ENCODE results near the gene CC2D2B.

GRCh38 chr10:96061232-96061631 lies 153.5 kb downstream of the CC2D2B start:
- no peak for TF ChIP-seq SMAD3 (CRISPR knock-in tag; IDR thresholded peaks at IDR 0.05; ENCODE audit: borderline replicate concordance)
- TF ChIP-seq TCF7 (CRISPR knock-in tag; IDR thresholded peaks at IDR 0.05; ENCODE audit: low read depth) = no peak
- no peak for TF ChIP-seq ZNF396 (CRISPR knock-in tag; IDR thresholded peaks at IDR 0.05; ENCODE audit: borderline replicate concordance)
- TF ChIP-seq CTCF (IDR thresholded peaks at IDR 0.05) = no peak
- TF ChIP-seq ATF2 (CRISPR knock-in tag; IDR thresholded peaks at IDR 0.05; ENCODE audit: borderline replicate concordance, low read depth) = no peak
- no peak for TF ChIP-seq TP53 (CRISPR knock-in tag; IDR thresholded peaks at IDR 0.05)
- TF ChIP-seq NR1H2 (CRISPR knock-in tag; IDR thresholded peaks at IDR 0.05) = no peak
- TF ChIP-seq IRF1 (CRISPR knock-in tag; IDR thresholded peaks at IDR 0.05) = no peak
- no peak for TF ChIP-seq ZNF317 (CRISPR knock-in tag; IDR thresholded peaks at IDR 0.05; ENCODE audit: borderline replicate concordance, low read depth)
- no peak for TF ChIP-seq ZNF263 (CRISPR knock-in tag; IDR thresholded peaks at IDR 0.05; ENCODE audit: low read depth)
- no peak for TF ChIP-seq HMGA2 (CRISPR knock-in tag; IDR thresholded peaks at IDR 0.05)
- TF ChIP-seq ZBTB43 (CRISPR knock-in tag; IDR thresholded peaks at IDR 0.05) = no peak

Measured in WTC11 (cell line).